EH (cell line): ENCODE measurements around the gene PADI3.
A peak's percentile ranks its signal among the peaks of the same experiment; 100 is the strongest.

ENCODE experiments used
- DNase-seq: peaks from one replicate; pipeline ENCODE4 v3.0.0-alpha.2; 2015; ENCODE audit warnings: low read depth

Gene PADI3

GRCh38 chr1:17243274-17243673 is 5.6 kb upstream of the PADI3 start:
- no peak for DNase-seq

- DNase-seq = no peak
These were observed 3.8 kb upstream of the PADI3 start for GRCh38 chr1:17244821-17245740.

- no peak for DNase-seq
These were observed 3.0 kb upstream of the PADI3 start for GRCh38 chr1:17245816-17246325.

- no peak for DNase-seq
These were observed 1.9 kb upstream of the PADI3 start for GRCh38 chr1:17246971-17247370.

- peak; percentile 43 for DNase-seq
These were observed 1.7 kb downstream of the PADI3 start for GRCh38 chr1:17250601-17251000.

- no peak for DNase-seq
These were observed 2.3 kb downstream of the PADI3 start for GRCh38 chr1:17251246-17251645.

GRCh38 chr1:17251701-17252376 is 2.9 kb downstream of the PADI3 start:
- DNase-seq = peak; percentile 76

- no peak for DNase-seq
These were observed 6.4 kb downstream of the PADI3 start for GRCh38 chr1:17255336-17255735.

- peak; percentile 37 for DNase-seq
These were observed 9.3 kb downstream of the PADI3 start for GRCh38 chr1:17258116-17258757.

- no peak for DNase-seq
These were observed 9.8 kb downstream of the PADI3 start for GRCh38 chr1:17258758-17259130.

GRCh38 chr1:17259233-17259873 is 10.5 kb downstream of the PADI3 start:
- DNase-seq = peak; percentile 72

GRCh38 chr1:17260264-17260663 is 11.4 kb downstream of the PADI3 start:
- no peak for DNase-seq

GRCh38 chr1:17260738-17261137 is 11.8 kb downstream of the PADI3 start:
- DNase-seq = no peak

- DNase-seq = no peak
These were observed 15.0 kb downstream of the PADI3 start for GRCh38 chr1:17263936-17264335.

- no peak for DNase-seq
These were observed 15.6 kb downstream of the PADI3 start for GRCh38 chr1:17264470-17264869.

GRCh38 chr1:17265162-17265561 is 16.3 kb downstream of the PADI3 start:
- DNase-seq = peak; percentile 68

GRCh38 chr1:17265950-17266349 is 17.1 kb downstream of the PADI3 start:
- DNase-seq = no peak

- DNase-seq = no peak
These were observed 22.2 kb downstream of the PADI3 start for GRCh38 chr1:17270891-17271765.

GRCh38 chr1:17272066-17272465 is 23.2 kb downstream of the PADI3 start:
- no peak for DNase-seq

- no peak for DNase-seq
These were observed 23.7 kb downstream of the PADI3 start for GRCh38 chr1:17272646-17273045.

- no peak for DNase-seq
These were observed 24.2 kb downstream of the PADI3 start for GRCh38 chr1:17273096-17273495.
